Hematopoietic multipotent progenitor cell treated with erythropoietin and hydrocortisone succinate and interleukin-3 and kit ligand, for 15 days (in vitro differentiated cells): ENCODE data around the gene PTPRM.

ENCODE experiments used
- DNase-seq: peaks from one replicate; pipeline ENCODE4 v3.0.0-alpha.2; 2015; ENCODE audit warnings: low spot score

The PTPRM gene

DNA sequence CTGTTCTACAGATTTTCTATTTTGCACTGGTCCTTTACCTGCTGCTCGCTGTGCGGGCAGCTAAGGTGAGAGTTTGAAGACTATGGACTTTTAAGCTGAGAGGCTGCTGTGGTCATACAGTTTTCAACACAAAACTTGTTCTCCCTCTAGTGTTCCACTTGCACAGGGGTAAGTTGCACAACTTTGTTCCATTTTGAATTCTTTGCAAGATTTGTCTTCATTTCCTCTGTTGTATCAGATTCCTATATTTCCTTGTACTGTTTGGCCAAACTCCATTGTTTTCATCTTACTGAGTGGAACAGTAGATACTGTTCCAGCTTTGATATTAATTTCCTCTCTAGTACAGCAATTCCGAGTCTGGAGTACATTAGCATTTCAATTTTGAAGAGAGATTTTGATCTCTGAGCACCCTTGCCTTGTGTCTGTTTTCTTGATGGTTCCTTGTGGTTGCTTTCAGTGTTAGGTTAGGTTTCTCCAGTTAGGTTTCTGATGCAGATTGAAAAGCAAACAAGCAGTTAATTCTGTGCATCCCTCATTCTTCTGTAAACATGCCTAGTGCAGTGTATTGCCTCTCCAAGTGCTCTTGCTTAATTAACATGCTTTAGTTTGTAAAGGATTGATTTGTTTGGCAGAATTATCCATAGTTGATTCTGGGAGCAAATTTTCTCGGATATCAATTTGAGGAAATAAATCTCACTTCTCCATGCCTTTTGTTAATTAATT lies 188.8 kb downstream of the PTPRM start:
- no peak for DNase-seq

DNA sequence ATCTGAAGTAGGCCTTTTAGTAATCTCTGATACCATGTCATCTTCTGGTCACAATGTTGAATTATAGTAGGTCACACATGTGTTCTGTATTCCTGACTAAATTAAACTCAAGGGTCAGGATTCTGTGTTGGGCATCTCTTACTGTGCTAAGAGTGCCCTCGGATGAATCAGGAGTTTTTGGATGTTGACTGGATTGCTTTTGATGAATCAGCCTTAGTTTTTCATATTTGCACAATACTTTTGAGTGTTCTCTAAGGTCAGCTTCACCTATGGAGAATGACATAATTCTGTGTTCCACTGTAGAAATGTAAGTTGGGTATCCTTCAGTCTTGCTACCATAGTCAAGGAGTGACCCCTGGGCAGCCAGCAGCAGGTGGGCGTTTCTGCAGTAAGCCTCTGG lies 190.1 kb downstream of the PTPRM start:
- no peak for DNase-seq

DNA sequence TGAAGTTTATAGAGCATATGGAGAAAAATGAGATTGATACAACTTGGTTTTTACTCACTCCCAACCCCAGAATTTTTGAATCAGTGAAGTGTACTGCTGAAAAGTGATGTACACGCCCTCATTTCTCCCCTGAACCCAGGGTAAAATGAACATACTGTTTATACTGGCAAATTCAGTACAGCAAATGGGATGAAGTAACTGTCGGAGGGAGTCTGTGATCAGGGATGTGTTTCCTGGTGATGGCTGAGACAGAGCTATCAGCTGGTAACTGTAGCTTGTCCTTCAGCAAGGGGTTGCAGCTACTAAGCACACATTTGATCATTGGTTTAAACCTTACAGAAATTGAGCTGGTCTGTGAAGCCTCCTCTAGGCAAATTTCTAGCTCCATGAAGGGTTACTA lies 191.6 kb downstream of the PTPRM start:
- no peak for DNase-seq

DNA sequence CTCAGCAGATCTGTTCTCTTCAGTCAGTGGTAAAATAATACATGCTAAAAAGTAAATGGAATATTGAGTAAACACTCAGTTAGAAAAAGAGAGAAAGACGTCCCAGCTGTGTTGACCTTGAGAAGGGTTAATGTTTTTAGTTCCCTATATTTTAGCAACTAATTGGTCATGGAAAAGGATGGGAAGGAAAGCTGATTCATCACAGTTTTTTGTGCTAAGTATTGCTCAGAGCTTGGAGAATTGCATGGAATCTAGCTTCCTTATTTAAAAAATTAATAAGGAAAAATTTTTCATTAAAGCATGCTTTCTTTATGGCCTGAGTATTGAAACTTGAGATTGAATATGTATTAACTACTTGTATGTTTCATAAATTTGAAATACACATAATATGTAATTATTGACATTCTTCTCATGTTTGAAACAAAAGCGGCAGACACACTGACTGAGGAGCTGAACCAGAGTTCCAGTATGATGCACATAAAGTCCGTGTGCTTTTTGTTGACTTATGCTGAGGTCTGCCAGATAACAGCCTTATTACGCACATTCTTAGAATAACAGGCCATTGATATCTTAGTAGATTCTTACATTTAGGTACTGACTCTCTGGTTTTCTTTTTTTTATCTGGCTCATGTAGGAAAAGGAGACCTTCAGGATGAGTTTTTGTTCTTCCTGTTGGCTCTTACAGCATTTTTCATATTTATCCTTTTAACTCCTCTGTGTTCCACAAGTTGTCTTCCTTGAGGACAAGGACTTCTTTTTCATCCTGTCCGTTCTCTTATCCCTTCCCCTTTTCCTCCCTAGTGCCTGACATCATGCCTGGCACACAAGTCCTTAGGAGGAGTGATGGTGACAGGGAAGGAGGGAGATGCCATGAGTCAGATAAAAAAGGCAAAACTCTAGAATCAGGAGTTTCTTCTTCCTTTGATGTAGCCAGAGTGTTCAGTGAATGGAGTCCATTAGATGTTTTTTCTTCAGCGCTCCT lies 194.1 kb downstream of the PTPRM start:
- no peak for DNase-seq

DNA sequence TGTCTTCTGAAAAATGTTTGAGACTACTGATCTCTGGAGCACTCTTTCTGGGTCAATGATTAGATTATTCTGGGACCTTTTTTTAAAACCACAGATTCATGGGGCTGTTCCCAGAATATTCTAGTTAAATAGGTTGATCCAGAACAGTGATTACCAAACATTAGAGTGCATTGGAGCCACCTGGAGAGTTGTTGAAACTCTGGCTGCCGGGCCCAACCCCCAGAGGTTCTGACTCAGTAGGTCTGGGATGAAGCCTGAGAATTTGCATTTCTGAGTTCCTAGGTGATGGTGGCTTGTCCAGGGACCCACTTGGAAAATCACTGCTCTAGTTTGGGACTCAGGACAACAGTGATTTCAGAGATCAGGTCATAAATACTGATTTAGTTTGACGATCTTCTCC lies 197.3 kb downstream of the PTPRM start:
- no peak for DNase-seq

DNA sequence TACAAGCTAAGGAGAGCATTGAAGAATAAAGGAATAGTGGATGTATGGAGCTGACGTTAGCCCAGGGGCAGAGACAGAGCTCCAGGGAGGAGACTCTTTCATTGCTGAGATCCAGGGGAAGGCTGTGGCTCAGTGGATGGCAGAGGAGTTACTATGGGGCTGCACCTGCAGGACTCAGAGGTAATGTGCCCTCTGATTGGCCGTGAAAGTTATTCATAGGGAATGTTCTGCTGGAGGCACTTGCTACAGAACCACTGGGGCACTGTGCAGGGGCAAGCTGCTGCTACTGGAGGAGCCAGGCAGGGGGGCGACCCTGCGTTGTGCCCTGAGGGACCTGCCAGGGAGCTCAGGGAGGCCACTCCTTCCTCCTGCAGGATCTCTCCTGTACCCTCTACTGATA lies 199.2 kb downstream of the PTPRM start:
- DNase-seq, result no peak

DNA sequence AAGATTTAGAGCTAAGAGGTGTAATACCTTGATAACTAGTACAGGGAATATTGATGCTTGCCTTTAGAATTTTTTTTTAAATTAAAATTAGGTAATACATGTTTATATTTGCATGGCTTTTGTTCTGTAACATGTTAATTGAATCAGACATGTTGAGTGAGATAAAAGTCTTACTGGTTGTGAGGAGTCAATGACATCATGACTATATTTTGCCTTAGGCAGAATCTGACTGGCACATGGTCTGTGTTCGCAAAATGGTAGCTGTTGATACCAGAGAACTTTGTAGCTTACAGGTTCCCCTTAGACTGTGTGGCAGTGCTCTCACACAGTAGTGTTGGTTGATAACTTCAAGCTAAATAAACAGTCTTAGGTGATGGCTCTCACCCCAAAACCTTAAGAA lies 199.7 kb downstream of the PTPRM start:
- no peak for DNase-seq

DNA sequence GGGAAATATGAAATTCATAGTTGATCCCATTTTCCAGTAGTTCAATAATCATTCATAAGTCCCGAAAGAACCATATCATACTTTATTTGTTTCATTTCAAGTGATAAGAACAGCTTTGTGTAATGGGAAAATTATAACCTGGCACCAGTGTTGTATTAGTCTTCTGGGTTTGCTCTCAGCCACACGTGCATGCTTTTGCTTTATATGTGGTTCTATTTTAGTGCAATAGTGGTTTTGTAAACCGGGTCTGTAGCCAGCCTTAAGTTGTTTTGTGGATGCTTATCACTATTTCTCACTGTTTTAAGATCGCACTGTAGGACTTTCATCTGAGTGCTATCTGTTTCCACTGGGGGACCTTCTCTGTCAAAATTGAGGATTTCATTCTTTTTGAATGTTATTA lies 203.8 kb downstream of the PTPRM start:
- no peak for DNase-seq

DNA sequence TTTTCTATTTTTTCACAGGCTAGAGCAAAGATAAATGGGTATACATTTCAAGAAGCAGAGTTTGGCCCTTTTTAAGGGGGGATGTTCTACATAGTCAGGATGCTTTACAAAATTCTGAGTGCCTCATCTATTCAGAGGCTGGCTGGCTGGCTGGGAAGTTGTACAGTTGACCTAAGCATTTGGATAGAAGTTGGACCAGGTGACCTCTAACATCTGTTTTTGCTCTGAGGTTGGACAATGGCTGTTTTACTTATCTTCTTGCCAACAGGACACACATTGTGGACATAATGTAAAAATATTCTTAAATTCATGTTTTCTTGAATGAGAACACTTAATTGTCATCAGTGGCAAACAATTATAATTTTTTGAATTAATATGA lies 205.4 kb downstream of the PTPRM start:
- no peak for DNase-seq

DNA sequence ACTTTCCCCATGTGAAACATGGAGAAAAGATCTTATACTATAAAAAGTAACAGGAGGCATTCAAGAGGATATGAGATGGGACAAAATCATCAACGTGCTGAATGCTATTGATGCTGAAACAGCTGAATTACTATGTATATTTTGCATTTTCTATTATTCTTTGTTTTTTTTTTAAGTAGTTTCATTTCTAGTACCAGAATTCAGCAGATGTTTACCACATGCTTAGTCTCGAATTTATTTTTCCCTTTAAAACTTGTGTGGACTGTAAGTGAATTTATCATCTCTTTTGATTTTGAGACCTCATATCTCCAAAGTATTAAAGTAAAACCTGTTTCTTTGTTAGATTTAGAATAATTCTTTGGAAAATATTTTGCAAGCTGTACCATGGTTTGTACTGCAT lies 205.8 kb downstream of the PTPRM start:
- no peak for DNase-seq

DNA sequence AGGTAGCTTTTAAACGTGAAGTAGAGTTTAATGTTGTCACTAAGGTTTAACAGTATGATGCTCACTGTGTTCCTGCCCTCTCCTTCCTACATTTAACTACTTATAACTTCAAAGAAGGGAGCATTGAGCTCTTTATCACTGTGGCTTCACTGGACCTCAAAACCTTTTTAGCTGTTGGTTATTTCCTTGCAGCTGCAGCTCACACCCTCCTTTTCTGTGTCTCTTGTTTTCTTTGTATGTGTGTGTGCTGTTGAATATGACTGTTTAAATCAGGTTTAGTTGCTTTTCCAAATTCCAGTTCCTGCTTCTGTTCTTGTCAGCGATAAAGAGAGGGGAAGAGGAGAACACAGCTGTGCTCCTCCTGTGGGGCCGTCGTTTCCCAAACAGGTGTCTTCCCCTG lies 208.0 kb downstream of the PTPRM start:
- DNase-seq, result no peak

DNA sequence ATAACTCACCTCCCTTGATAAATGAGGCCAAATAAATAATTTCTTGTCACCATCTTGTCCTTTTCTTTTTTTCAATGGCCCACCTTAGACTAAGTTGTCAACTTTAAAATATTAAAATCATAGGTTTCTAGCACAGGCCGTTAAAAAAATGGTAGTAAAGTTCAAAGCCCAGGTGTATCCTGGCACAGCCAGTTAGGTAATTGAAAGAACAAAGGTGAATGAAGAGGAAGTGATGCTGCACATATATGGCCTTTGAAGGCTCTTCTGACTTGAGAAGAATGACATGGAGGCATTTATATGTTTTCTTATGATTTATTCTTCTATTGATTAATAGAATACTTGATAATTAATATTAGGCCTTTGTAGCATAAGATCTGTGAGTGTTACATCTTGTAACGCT lies 208.7 kb downstream of the PTPRM start:
- DNase-seq, result no peak

DNA sequence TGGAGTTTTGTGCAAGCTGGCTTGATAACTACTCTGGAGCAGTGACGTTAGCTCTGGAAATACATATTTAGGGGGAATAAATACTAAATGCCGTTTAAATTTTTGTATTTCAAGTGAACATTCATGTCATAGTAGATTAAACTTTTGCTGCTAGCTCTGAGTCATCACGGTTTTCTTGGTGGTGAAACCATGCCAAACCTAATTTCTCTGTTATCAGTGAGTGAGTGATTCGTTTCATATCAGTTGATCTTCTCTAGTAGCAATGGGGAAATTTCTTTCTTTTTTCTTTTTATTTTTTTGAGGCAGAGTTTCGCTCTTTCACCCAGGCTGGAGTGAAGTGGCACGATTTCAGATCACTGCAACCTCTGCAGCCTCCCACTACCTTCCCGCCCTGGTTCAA lies 211.1 kb downstream of the PTPRM start:
- no peak for DNase-seq

DNA sequence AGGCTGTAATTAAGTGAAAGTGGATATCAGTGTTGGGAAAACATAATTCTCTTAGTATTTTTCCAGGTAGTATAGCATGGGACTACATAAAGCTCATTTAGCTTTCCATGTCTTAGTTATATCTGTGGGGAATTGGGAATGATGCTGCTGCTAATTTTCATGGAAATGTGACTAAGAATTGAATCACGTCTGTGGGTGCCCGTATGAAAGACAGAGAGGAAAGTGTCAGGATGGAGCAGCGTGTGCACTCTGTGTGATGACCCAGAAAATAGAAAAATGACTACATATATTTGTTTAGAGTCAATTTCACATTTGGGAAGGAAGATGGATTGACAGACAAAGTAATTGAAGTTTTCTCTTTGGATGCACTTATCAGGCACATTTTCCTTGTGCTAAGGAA lies 212.1 kb downstream of the PTPRM start:
- no peak for DNase-seq

DNA sequence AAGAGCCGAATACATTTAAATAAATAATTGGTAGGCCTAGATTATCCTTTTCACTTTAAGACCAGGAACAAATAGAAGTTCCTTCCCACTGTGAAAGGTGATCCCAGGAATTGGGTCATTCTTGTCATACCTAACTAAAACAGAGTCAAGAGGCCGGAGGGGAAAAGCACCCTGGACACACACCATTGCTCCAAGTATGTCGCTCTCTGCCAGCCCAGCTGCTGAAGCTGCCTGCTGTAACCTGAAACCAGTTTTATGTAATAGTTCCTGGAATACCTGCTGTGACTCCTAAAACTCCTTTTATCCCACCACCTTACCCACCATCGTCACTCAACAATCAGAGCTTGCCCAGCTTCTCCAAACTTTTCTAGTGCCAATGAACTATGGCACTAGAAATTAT lies 217.1 kb downstream of the PTPRM start:
- no peak for DNase-seq

DNA sequence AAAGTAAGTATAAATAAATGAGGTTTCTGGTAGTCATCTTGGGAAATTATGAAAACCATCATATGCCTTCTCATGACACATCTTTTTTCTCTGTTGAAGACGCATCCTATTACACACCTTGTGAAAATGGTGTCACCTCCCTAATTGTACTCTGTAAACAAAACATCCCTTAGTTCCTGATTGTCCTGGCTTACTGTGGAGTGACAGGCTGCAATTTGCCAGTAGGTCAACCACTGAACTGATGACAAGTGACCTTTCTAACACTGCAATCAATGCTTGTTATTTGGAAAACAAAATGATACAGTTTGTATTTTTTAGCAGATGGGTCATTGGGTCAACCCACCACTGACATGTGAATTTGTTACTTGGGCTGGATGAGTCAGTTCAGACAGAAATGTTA lies 219.5 kb downstream of the PTPRM start:
- no peak for DNase-seq

DNA sequence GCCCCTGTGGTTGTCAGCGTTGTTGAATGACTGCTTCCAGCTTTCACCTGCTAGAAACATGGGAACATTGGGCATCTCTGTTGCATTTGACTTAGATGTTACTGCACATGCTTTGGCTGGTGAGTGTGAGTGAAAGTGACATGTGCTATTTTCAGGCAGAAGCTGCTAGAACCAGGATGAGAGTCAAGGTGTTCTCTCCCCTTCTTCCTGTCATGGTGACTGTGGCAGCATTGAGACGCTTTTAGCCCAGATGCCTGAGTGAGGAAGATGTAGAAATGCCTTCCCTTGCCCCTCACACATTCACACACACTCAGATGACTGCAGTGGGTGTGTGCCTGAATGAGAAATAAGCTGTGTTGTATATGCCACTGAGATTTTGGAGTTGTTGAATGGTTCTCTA lies 220.2 kb downstream of the PTPRM start:
- no peak for DNase-seq

DNA sequence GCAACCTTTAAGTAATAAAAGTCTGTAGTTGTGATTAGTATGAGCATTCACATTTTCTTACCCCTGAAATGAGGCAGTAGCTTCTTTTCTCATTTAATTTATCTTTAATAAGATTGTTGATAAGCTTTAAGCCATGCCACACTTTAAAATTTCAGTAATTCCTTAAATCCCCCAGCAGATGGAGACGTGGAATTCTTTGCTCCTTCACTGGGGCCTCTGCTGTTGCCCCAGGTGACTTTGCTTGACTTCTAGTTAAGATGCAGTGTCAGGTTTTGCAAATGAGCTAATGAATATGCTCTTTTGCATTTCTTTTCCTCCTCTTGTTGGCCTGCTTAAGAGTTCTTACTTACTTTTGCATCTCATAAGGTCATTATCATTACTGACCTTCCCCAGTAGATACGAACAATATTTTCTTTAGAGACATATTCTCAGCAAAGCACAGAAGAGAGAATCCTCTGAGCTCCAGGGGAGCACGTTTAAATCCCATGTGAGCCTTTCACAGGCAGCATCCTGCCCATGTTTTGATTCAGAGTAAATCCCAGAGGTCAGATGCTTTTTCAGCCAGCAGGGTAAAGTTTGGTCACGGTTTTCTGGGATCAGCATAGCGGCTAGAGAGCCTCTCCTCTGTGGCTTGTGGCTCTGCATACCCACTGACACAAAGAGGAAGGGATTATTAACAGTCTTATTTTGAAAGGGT lies 222.9 kb downstream of the PTPRM start:
- no peak for DNase-seq

DNA sequence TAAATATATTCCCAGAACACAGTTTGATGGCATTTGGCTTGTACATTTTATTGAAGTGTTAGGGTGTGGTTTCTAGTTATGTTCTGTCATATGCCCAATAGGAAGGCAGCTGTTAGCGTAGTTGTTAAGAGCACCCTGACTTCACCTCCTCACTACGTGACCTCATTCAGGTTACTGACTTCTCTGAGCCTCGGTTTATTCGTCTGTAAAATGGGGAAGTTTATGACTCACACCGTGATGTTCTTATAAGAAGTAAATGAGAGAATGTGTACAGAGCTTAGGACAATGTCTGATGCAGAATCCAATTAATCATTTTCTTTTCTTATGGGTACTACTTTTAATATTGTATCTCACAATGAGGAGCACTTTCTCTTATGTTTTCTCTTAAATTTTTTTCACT lies 226.0 kb downstream of the PTPRM start:
- DNase-seq, result no peak

DNA sequence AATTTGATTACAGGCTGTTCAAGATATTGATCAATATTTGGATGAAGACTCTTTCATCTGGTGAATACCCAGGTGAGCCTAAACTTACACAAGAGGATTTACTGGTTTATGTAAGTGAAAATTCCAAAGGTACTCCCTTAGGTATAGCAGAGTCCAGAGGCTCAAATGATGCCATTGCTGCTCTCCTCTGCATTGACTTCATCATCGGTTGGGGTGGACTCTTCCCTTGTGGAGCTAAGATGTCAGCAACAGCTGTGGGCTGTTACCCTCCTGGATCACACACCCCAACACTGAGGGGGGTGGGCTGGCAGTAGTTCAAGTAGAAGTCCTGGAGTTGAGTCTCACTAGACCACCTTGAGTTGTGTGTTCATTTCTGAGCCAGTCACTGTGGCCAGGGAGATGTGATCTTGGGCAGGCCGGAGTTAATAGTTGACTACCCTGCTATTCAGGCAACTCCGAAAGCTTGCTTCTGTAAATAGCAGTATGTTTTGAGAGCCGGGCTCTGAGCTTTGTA lies 236.9 kb downstream of the PTPRM start:
- DNase-seq, result no peak

DNA sequence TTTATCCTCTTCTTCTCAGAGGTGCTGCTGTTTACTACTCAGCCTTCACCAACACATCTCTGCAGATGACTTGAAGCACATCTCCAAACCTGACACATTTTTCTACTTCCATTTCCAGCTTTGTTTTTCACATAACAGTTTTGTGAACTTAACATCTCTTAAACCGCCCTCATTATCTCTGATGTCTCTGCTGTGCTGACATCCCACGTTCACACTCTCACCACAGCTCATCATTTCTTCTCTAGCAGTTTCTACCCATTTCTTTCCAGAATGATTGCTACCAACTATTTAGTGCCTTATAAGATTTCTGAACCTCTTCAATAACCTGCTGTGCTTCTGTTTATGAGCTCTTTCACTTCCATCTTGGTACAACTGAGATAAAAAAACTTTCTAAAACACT lies 238.0 kb downstream of the PTPRM start:
- no peak for DNase-seq

DNA sequence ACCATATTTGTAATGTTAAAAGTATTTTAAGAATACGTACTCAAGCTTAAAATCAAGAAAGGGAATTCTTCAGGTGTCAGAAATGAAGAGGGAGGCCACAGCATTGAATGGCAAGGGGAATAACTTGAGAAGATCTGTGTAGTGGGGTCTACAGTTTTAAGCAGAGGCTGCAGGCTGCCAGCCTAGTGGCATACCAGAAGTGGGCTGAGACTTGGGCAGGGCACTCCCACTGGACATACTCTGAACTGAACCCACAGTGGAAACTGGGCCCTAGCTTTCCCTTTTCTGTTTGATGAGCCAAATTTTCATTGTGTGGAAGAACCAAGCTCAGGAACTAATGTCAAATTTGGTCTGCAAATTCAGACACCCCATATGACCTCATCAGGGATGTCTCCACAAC lies 238.8 kb downstream of the PTPRM start:
- no peak for DNase-seq
